ENCODE results near the gene EEIG1.

Gene EEIG1

DNA sequence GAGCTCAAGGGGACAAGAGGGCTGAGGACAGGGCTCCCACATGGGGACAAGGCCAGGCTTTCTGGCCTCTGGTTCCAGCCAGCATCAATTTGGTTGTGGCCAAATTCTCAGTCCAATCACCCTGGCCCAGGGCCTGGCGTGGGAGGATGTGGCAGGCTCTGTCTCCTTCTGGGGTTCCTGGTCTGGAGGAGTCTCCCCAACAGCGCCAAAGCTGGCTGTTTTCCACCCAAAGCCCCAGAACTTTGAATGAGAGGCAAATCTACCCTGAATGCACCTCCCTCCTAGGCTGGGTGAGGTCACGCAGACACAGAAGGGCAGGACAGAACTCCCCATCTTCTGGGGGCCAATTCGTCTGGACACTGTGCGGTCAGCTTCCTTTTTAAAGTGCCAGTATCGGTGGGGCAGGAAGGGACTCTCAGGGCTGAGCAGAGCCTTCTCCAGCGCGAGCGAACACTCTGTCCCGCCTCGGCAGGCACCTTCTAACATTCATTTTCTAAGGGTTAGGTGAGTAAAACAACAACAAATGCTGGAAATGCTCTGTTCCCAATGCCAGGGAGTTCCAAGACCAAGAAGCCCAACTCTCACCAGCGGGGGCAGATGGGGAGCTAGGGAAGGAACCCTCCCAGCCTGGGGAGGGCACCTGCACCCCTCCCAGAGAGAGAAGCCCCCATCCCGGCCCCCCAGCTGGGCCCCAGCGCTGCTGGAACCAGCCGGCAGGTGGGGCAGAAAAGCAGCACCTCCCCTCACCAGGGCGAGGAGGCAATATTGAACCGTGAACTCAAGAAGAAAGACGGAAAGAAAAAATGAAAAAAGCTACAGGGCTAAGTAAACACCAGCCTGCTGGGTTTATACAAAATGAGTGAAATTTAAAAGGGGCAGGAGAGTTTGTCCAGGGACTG lies 39.5 kb downstream of the EEIG1 start:
- DNase-seq (ENCODE audit: low read depth in 3 of 3) = no peak

DNA sequence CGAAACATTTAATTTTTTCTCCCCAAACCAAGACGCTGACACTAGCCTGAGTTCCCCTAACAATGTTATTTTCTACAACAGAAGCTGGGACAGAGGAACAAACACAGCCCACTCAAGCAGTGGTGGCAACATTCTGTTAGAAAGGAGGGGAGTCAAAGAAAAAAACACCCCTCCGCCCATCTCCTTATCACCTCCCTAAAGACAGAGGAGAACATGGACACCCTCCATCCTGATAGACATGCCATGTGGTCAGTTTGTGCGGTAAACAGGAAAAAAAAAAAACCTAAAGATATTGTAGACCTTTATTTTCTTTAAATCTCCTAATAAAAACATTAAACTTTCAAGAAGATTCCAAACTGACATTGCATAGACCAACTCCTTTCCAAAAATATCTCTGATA lies 40.2 kb downstream of the EEIG1 start:
- no peak for DNase-seq (ENCODE audit: low read depth in 3 of 3)

DNA sequence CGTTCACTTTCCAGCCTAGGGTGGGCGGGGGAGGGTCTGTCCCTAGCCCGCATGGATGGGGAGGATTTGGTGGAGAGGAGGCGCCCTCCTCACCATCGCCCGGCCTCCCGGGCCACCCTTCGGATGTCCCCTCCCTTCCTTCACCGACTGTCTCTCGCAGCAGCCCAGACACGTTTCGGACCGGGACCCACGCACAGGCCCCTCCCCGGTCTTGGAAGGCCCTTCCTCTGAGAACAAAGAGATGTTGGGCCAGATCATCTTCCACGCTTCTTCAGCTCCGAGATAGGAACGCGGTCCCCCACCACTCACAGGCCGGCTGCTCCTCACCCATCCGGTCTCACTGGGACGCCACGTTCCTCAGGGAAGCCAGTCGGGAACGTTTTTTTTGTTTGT lies 42.5 kb downstream of the EEIG1 start:
- DNase-seq (ENCODE audit: low read depth in 3 of 3) = no peak

DNA sequence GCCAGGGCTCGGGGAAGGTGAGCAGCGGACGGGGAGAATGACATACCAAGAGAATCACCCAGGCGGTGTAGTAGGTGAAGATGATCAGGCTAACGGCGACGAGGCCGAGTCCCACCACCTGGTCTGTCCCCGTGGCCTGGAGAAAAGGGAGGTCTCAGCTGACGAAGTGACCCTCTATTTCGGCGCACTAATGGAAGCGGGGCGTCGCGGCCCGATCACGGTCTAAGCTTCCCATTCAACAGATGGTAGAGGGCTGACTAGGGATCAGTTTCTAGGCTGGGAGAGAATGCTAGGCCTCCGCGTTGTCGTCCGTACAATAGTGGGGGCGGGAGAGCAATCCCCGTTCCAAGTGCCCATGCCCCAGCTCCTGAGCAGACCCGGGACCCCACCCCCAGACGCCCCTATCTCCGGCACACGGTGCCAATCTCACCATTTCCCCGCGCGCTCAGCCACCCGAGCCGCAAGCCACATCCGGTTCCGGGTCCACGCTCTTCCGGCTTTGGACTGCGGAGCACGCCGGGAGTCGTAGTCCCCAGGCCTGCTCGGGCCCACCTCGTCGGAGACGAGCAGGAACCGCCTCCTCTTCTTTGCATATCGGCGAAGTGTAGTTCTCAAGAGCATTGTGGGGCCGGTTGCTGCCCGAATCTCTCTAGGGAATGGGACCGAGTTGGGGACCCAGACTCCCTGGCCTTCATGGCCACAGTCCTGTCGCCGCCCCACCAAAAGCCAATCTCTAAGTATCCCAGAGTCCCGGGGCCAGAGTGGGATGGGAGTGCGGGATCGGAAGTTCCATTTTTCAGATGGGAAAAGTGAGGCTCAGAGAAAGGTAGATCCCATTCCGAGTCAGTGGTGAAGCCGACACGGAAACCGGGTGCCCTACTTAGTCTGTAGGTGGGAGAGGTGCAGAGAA lies 43.1 kb downstream of the EEIG1 start, which contains the start of gene DPM2:
Gene DPM2, minus strand, starts transcription at position 467 of the 910 bp plus-strand sequence. Its CDS starts 34 bp downstream, at position 433.
- peak; percentile 71 to 75 (median 71) for DNase-seq (ENCODE audit: low read depth in 3 of 3)

DNA sequence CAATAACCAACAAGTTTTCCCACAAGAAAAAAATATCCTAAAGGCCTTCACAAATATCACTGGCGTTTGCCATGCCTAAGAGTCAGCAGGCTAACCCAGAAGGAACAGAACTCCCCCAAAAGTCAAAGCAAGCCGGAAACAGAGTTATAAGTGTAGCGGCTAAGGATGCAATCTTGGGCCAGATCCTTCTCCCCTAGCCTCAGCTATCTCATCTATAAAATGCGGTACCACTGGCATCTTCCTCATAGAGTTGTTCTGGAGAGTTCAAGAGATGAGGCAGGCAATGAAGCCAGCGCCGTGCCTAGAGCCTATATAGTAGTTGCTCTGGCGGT lies 43.8 kb downstream of the EEIG1 start:
- DNase-seq (ENCODE audit: low read depth in 3 of 3) = no peak

DNA sequence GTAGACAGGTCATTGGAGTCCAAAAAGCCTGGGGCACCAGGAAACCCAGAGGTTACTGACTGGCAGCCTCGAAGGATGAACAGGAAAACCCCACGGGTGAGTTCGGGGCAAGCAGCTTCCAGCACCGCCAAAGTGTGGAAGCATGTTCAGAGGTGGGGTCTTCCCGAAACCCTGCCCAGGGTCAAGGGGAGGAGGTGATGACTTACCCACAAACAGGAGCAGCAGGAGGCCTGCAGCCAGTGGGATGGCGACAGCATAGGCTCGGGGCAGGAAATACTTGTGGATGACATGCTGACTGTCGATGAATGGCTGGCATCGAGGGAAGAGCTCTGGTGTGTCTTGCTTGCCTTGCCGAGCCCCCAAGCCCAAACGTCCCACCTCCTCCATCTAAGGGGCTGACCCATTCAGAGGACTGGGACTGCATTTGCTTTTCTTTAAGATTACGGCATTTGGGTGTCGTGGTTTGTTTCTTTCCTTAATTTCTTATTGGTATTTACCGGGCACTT lies 44.4 kb downstream of the EEIG1 start:
- DNase-seq (ENCODE audit: low read depth in 3 of 3) = no peak

DNA sequence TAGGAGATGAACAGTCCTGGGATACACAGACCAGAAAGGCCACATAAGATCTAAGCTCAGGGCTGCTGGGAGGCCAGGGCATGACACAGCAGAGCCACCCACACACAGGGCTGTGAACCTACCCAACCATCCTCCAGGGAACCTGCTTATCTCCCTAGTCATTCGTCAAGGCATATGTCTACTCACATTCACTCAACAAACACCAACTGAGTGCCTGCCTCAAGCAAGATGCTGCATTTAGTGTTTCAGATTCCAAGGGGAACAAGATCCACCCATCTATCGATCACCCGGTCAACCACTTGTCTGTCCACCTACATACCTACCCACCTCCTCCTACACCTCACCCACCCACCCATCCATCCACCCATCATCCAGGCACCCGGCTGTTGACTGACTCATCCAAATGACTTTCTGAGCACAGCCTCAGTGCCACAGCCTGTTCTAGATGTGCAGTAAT lies 45.0 kb downstream of the EEIG1 start:
- no peak for DNase-seq (ENCODE audit: low read depth in 3 of 3)

DNA sequence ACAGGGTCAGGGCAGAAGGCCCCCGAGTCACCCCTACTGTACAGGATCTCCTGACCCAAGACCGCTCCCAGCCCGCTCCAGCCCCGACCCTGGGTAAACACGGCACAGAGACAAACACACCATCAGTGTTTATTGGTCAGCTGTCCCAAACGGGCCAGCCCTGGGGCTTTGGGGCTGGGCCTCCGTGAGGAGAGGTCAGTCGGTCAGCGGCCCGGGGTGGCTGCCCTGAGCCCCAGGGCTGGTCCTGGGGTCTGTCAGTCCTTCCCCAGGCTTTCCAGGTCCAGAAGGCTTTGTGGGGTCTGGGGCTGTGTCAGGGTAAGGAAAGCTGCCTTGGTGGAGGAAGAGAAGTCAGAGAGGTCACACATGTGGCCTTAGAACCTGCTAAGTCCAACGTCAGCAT lies 45.8 kb downstream of the EEIG1 start:
- DNase-seq (ENCODE audit: low read depth in 3 of 3) = no peak

DNA sequence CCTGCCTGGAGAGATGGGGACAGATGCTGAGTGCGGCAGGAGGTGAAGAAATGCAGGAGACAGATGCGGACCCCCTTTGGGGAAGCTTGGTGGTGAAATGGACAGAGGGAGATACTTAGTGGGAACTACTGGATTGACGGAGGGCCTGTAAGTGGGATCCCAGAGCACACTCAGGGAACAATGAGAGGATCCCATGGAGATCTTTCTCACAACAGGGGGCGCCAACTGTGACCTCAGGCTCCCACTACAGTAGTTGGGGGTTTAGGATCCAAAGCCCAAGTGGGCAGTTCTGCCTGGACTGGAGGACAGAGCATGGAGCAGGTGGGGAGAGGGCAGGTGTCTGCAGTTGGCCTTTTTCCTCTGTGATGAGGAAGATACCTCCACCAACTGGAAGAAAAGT lies 46.5 kb downstream of the EEIG1 start:
- DNase-seq (ENCODE audit: low read depth in 3 of 3) = no peak

DNA sequence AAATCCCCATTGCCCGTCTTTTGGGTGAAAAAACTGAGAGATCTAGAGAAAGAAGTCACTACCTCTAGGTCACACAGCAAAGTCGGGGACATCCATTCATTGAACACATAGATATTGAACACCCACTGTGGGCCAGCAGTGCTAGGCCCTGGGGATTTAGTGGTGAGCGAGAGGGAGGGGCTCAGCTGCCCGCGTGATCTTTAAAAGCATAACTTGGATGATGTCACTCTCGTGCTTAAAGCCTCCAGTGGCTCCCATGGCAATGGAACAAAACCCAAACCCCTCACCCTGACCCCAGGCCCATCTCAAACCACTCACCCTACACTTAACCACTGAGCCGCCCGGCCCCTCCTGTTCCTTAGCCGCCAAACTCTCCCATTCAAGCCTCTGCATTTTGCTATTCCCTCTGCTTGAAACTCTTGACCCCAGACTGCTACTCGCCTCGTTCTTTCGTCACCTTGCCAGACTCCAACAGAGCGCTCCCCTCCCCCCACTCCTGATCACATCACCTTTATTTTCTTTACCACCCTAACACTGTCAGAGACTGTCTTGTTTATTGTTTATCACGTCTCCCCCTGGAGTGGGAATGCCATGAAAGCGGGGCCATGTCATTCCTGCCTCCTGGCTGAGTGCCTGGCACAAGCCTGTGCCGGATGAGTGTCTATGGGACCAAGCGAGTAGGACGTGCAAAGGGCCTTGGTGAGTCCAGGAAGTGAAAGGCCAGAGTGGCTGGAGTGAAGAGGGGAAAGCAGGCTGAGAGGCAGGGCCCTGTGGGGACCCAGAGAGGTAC lies 49.5 kb downstream of the EEIG1 start:
- no peak for DNase-seq (ENCODE audit: low read depth in 3 of 3)
